Fibroblast of pulmonary artery (primary cell): ENCODE data around the gene ITIH3.

Experiments
- DNase-seq: peaks from one replicate; pipeline ENCODE4 v3.0.0-alpha.2; 2010; ENCODE audit warnings: low read depth
- H3K4me3 ChIP-seq: replicated peaks from 2 replicates; pipeline ENCODE4 v1.5.1; 2011; ENCODE audit warnings: low read depth, mild to moderate bottlenecking, control low read depth, low read length, moderate library complexity
- CTCF ChIP-seq: IDR thresholded peaks from 2 replicates; pipeline ENCODE4 v1.5.1; 2011; ENCODE audit warnings: mild to moderate bottlenecking, control low read depth, low read length, inconsistent platforms; ENCODE audit errors: missing control alignments

The ITIH3 gene

GRCh38 chr3:52827866-52828376 lies 33.3 kb downstream of the ITIH3 start:
- no peak for TF ChIP-seq CTCF
- DNase-seq: no peak
- no peak overlapping the region for H3K4me3 ChIP-seq

- TF ChIP-seq CTCF: no peak
- H3K4me3 ChIP-seq: no peak overlapping the region
- no peak for DNase-seq
These were observed 34.9 kb downstream of the ITIH3 start for GRCh38 chr3:52829482-52829881.

- TF ChIP-seq CTCF: no peak
- no peak for DNase-seq
- no peak overlapping the region for H3K4me3 ChIP-seq
These were observed 35.4 kb downstream of the ITIH3 start for GRCh38 chr3:52829906-52830463.

GRCh38 chr3:52830535-52831258 lies 36.1 kb downstream of the ITIH3 start, which contains the start of gene ITIH4:
Gene ITIH4 (minus strand): TSS chr3:52830672. CDS start chr3:52830642, 30 bp downstream.
- H3K4me3 ChIP-seq: no peak within 1 kb of the TSS
- TF ChIP-seq CTCF: no peak
- DNase-seq: no peak

- no peak for TF ChIP-seq CTCF
- peak; percentile 70 for DNase-seq
These were observed 37.1 kb downstream of the ITIH3 start for GRCh38 chr3:52831500-52832301.

GRCh38 chr3:52833202-52833601 lies 38.6 kb downstream of the ITIH3 start:
- DNase-seq: no peak
- H3K4me3 ChIP-seq: no peak overlapping the region
- no peak for TF ChIP-seq CTCF

More at GRCh38 chr3:52831500-52832301, 37.1 kb downstream of the ITIH3 start:
- H3K4me3 ChIP-seq: no peak overlapping the region
